ENCODE data around the gene NLE1.

- no peak for TF ChIP-seq CTCF (IDR thresholded peaks at IDR 0.05 in 8 of 11, conservative IDR thresholded peaks at IDR 0.05 in 3 of 11)
- TF ChIP-seq POLR2A (IDR thresholded peaks at IDR 0.05): no peak
These were observed 60.5 kb downstream of the NLE1 start for GRCh38 chr17:35081638-35082037.

Measured in spleen (tissue), 7 donors.